ENCODE results near the gene SAMD3.
"Not testable (repeated sequence)": the region's sequence is repeated elsewhere in the genome, so short reads cannot be mapped to it uniquely, and the experiment has no call there.

The SAMD3 gene

GRCh38 chr6:130222775-130223174 is at the start of gene SAMD3:
TSS of gene SAMD3 (minus strand) at chr6:130222951. CDS start at chr6:130215273, 7,678 bp downstream.
- DNase-seq (ENCODE audit: insufficient read length, low spot score): no peak
- no peak for FAIRE-seq

GRCh38 chr6:130269969-130270635 is 47.4 kb upstream of the SAMD3 start:
- DNase-seq (ENCODE audit: insufficient read length, low spot score) (no peak), FAIRE-seq (no peak)

- not testable (repeated sequence) for DNase-seq (ENCODE audit: insufficient read length, low spot score); FAIRE-seq
Observed at GRCh38 chr6:130265553-130265952, 42.8 kb upstream of the SAMD3 start.

GRCh38 chr6:130262008-130262407 is 39.3 kb upstream of the SAMD3 start:
- no peak for DNase-seq (ENCODE audit: insufficient read length, low spot score)
- no peak for FAIRE-seq

- not testable (repeated sequence) for FAIRE-seq; DNase-seq (ENCODE audit: insufficient read length, low spot score)
Observed at GRCh38 chr6:130261558-130261957, 38.8 kb upstream of the SAMD3 start.

- DNase-seq (ENCODE audit: insufficient read length, low spot score); FAIRE-seq: not testable (repeated sequence)
Observed at GRCh38 chr6:130260614-130261241, 38.0 kb upstream of the SAMD3 start.

GRCh38 chr6:130260050-130260462 is 37.3 kb upstream of the SAMD3 start:
- DNase-seq (ENCODE audit: insufficient read length, low spot score); FAIRE-seq: not testable (repeated sequence)

GRCh38 chr6:130259557-130259956 is 36.8 kb upstream of the SAMD3 start:
- FAIRE-seq (no peak), DNase-seq (ENCODE audit: insufficient read length, low spot score) (no peak)

- no peak for DNase-seq (ENCODE audit: insufficient read length, low spot score)
- no peak for FAIRE-seq
Observed at GRCh38 chr6:130259140-130259539, 36.4 kb upstream of the SAMD3 start.

GRCh38 chr6:130252527-130253237 is 29.9 kb upstream of the SAMD3 start:
- FAIRE-seq (no peak), DNase-seq (ENCODE audit: insufficient read length, low spot score) (no peak)

- FAIRE-seq (no peak), DNase-seq (ENCODE audit: insufficient read length, low spot score) (no peak)
Observed at GRCh38 chr6:130245267-130245666, 22.5 kb upstream of the SAMD3 start.

GRCh38 chr6:130244728-130245127 is 22.0 kb upstream of the SAMD3 start:
- FAIRE-seq: no peak
- DNase-seq (ENCODE audit: insufficient read length, low spot score): no peak

- DNase-seq (ENCODE audit: insufficient read length, low spot score) (peak; percentile 17), FAIRE-seq (no peak)
Observed at GRCh38 chr6:130240232-130240631, 17.5 kb upstream of the SAMD3 start.

GRCh38 chr6:130239755-130240154 is 17.0 kb upstream of the SAMD3 start:
- no peak for FAIRE-seq
- no peak for DNase-seq (ENCODE audit: insufficient read length, low spot score)

- DNase-seq (ENCODE audit: insufficient read length, low spot score) (no peak), FAIRE-seq (no peak)
Observed at GRCh38 chr6:130233330-130233729, 10.6 kb upstream of the SAMD3 start.

GRCh38 chr6:130230531-130230930 is 7.8 kb upstream of the SAMD3 start:
- DNase-seq (ENCODE audit: insufficient read length, low spot score); FAIRE-seq: not testable (repeated sequence)

- FAIRE-seq: no peak
- no peak for DNase-seq (ENCODE audit: insufficient read length, low spot score)
Observed at GRCh38 chr6:130229645-130230044, 6.9 kb upstream of the SAMD3 start.

- FAIRE-seq (no peak), DNase-seq (ENCODE audit: insufficient read length, low spot score) (no peak)
Observed at GRCh38 chr6:130223508-130223907, 757 bp upstream of the SAMD3 start.

- no peak for FAIRE-seq
- no peak for DNase-seq (ENCODE audit: insufficient read length, low spot score)
Observed at GRCh38 chr6:130218134-130218533, 4.6 kb downstream of the SAMD3 start.

GRCh38 chr6:130216620-130217019 is 6.1 kb downstream of the SAMD3 start:
- DNase-seq (ENCODE audit: insufficient read length, low spot score) (no peak), FAIRE-seq (no peak)

GRCh38 chr6:130215526-130215925 is 7.2 kb downstream of the SAMD3 start:
- FAIRE-seq (no peak), DNase-seq (ENCODE audit: insufficient read length, low spot score) (no peak)

Data from HTR-8/SVneo (cell line).